ENCODE data around the gene HSFX3. TPM values are rescaled to one million over a fixed set of nuclear protein-coding genes. Genes with fewer than 3 reads are reported as not detected.

The HSFX3 gene
- total and polyA plus RNA-seq, 2 of the 13 experiments (the other 11 are each of a cell fraction or from before 2014, with no cell fraction given), result not detected

DNA sequence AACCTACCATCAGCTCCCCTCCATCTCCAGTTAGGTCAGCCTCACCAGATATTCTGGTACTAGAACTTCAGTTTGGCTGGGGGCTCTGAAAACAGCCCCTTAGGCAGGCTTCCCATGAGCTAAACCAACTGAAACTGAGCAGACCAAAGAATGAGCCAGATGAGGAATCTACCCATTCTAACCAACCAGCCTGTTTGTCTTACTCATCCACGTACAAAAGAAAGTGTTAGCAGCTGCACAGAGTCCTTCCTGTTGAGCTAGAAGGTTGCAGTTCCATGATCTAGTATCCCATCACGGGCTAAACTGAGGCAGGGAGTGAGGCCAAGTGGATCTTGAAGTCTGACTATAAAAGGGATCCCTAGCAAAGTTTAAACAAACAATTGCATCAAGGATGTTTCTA lies 20.0 kb upstream of the HSFX3 start (continued):
- TF ChIP-seq AGO1 (IDR thresholded peaks at IDR 0.05; ENCODE audit: low read depth, low read length, poor library complexity, severe bottlenecking) (no peak), GPN1 (CRISPR knock-in tag; IDR thresholded peaks at IDR 0.05; ENCODE audit: borderline replicate concordance) (no peak), ZNF460 (CRISPR knock-in tag; IDR thresholded peaks at IDR 0.05; ENCODE audit: borderline replicate concordance) (no peak), RFXANK (CRISPR knock-in tag; IDR thresholded peaks at IDR 0.05) (no peak), MEF2D (CRISPR knock-in tag; IDR thresholded peaks at IDR 0.05) (no peak), ZNF570 (CRISPR knock-in tag; IDR thresholded peaks at IDR 0.05; ENCODE audit: borderline replicate concordance) (no peak), SALL1 (CRISPR knock-in tag; IDR thresholded peaks at IDR 0.05) (no peak)
- TF ChIP-seq, protein P1, sequence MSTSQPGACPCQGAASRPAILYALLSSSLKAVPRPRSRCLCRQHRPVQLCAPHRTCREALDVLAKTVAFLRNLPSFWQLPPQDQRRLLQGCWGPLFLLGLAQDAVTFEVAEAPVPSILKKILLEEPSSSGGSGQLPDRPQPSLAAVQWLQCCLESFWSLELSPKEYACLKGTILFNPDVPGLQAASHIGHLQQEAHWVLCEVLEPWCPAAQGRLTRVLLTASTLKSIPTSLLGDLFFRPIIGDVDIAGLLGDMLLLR (CRISPR knock-in tag; IDR thresholded peaks at IDR 0.05), result no peak

DNA sequence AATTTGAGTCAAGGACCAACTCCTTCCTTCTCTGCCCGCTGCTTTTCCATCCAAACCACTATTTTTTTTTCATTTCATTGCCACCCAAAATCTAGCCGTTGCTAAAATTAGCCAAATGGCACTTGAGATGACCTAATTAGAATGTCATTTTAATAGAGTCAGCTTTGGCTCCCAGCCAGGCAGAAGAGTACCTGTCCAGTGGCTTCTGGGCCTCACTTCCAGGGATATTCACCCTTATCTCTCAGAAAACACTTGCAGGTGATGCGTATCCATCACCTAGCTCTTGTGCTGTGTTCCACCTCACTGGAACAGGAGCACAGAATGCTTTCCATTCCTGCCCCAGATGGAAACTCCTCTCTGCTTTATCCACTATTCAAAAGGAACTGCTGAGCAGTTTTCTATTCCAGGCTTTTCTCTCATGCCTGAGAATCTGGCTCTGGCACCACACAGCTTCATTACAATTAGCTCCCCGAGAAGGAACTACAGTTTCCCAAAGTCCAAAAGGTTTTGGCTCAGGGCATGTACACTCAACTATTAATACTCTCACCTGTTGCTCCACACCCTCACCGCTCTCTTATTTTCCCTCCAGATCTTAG lies 19.1 kb upstream of the HSFX3 start:
- H4K20me1 ChIP-seq (ENCODE audit: insufficient read depth, low read length), result no peaks in the 10 kb centered on the region
- H3K27me3 ChIP-seq (ENCODE audit: control insufficient read depth in 1 of 2, insufficient read depth in 2 of 2, low read length in 2 of 2), result no peaks in the 10 kb centered on the region
- DNase-seq (ENCODE audit: low spot score) (no peak), FAIRE-seq (no peak), ATAC-seq (no peak)
- intact Hi-C loops (cut with micrococcal nuclease; ENCODE audit: unreplicated experiment), result no loop called here
- H3K4me2 ChIP-seq (ENCODE audit: low read depth, low read length), result no peak overlapping the region
- no peak overlapping the region for H3K9ac ChIP-seq (ENCODE audit: insufficient read depth, low read depth, low read length)
- H3K9me3 ChIP-seq (ENCODE audit: low read length), result no peaks in the 10 kb centered on the region
- no peak overlapping the region for H3K4me3 ChIP-seq (replicated peaks in 1 of 3; ENCODE audit: insufficient read depth in 1 of 3, low read depth in 2 of 3, low read length in 3 of 3)
- H3K4me1 ChIP-seq (ENCODE audit: insufficient read depth, low read length), result no peaks in the 10 kb centered on the region
- no peak overlapping the region for H3K27ac ChIP-seq (ENCODE audit: extremely low read length, insufficient read depth, low read length)
- in situ Hi-C loops (cut with HindIII; ENCODE audit: extremely low pct_ligation_motif_present, low pct_unique_long_range_greater_than_20kb), result no loop called here
- ChIA-PET CTCF (ENCODE audit: low intra/inter-chr PET ratio, low total read pairs) (no interaction called here), POLR2A (no interaction called here)
- no TSS peak for BruUV-seq (replicated peaks)
- H3K36me3 ChIP-seq (replicated peaks in 1 of 2; ENCODE audit: control insufficient read depth in 1 of 2, insufficient read depth in 2 of 2, low read length in 2 of 2), result no peaks in the 10 kb centered on the region
- no peaks in the 10 kb centered on the region for H3K79me2 ChIP-seq (ENCODE audit: insufficient read depth, low read length)
- no peak overlapping the region for H2AFZ ChIP-seq (ENCODE audit: low read length)
- 23% methylated on average over 5 of the region's 5 CpGs for WGBS (ENCODE audit: low lambda C conversion rate)
- TF ChIP-seq MBNL3 (CRISPR knock-in tag; conservative IDR thresholded peaks at IDR 0.05) (no peak), DNMT3B (CRISPR knock-in tag; conservative IDR thresholded peaks at IDR 0.05) (no peak), ATF7 (IDR thresholded peaks at IDR 0.05) (no peak), ATF7 (CRISPR knock-in tag; IDR thresholded peaks at IDR 0.05) (no peak), ATAD3A (CRISPR knock-in tag; IDR thresholded peaks at IDR 0.05) (no peak), KAT2B (IDR thresholded peaks at IDR 0.05; ENCODE audit: borderline replicate concordance, low read depth, low read length) (no peak), ZNF496 (CRISPR knock-in tag; IDR thresholded peaks at IDR 0.05; ENCODE audit: insufficient replicate concordance) (no peak), SMC3 (IDR thresholded peaks at IDR 0.05; ENCODE audit: low read length) (no peak), JARID2 (CRISPR knock-in tag; IDR thresholded peaks at IDR 0.05; ENCODE audit: insufficient replicate concordance) (no peak), RFXANK (CRISPR knock-in tag; IDR thresholded peaks at IDR 0.05) (no peak)
- TF ChIP-seq, protein P2, sequence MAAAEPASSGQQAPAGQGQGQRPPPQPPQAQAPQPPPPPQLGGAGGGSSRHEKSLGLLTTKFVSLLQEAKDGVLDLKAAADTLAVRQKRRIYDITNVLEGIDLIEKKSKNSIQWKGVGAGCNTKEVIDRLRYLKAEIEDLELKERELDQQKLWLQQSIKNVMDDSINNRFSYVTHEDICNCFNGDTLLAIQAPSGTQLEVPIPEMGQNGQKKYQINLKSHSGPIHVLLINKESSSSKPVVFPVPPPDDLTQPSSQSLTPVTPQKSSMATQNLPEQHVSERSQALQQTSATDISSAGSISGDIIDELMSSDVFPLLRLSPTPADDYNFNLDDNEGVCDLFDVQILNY (CRISPR knock-in tag; conservative IDR thresholded peaks at IDR 0.05), result no peak
- TF ChIP-seq, protein P3, sequence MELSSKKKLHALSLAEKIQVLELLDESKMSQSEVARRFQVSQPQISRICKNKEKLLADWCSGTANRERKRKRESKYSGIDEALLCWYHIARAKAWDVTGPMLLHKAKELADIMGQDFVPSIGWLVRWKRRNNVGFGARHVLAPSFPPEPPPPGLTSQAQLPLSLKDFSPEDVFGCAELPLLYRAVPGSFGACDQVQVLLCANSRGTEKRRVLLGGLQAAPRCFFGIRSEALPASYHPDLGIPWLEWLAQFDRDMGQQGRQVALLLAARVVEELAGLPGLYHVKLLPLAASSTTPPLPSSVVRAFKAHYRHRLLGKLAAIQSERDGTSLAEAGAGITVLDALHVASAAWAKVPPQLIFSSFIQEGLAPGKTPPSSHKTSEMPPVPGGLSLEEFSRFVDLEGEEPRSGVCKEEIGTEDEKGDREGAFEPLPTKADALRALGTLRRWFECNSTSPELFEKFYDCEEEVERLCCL (CRISPR knock-in tag; IDR thresholded peaks at IDR 0.05; ENCODE audit: borderline replicate concordance), result no peak
- TF ChIP-seq, protein P4, sequence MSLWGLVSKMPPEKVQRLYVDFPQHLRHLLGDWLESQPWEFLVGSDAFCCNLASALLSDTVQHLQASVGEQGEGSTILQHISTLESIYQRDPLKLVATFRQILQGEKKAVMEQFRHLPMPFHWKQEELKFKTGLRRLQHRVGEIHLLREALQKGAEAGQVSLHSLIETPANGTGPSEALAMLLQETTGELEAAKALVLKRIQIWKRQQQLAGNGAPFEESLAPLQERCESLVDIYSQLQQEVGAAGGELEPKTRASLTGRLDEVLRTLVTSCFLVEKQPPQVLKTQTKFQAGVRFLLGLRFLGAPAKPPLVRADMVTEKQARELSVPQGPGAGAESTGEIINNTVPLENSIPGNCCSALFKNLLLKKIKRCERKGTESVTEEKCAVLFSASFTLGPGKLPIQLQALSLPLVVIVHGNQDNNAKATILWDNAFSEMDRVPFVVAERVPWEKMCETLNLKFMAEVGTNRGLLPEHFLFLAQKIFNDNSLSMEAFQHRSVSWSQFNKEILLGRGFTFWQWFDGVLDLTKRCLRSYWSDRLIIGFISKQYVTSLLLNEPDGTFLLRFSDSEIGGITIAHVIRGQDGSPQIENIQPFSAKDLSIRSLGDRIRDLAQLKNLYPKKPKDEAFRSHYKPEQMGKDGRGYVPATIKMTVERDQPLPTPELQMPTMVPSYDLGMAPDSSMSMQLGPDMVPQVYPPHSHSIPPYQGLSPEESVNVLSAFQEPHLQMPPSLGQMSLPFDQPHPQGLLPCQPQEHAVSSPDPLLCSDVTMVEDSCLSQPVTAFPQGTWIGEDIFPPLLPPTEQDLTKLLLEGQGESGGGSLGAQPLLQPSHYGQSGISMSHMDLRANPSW (CRISPR knock-in tag; IDR thresholded peaks at IDR 0.05; ENCODE audit: borderline replicate concordance), result no peak
